ENCODE results near the gene ZBTB12. TPM values are rescaled to one million over a fixed set of nuclear protein-coding genes. Genes with fewer than 3 reads are reported as not detected.

The ZBTB12 gene
- total and polyA plus RNA-seq, 9 of the 15 experiments (the other 6 are each of a cell fraction or from before 2014, with no cell fraction given) = 0.03 to 12.4 (median 5.8) TPM; not detected in 1

GRCh38 chr6:31861919-31862343, 40.0 kb downstream of the ZBTB12 start (continued):
- TF ChIP-seq THAP12 (CRISPR knock-in tag; IDR thresholded peaks at IDR 0.05) = peak; percentile 31; the same call in 1 of the 2 replicates
- TF ChIP-seq FOXK1 (CRISPR knock-in tag; IDR thresholded peaks at IDR 0.05; ENCODE audit: borderline replicate concordance) = 0 out of 2 replicates have a peak, but pooled peaks have one; percentile 3
- TF ChIP-seq ARID3B (CRISPR knock-in tag; IDR thresholded peaks at IDR 0.05; ENCODE audit: borderline replicate concordance) = peak; percentile 59; the same call in 1 of the 2 replicates
- TF ChIP-seq BRCA1 (IDR thresholded peaks at IDR 0.05) = no peak
- TF ChIP-seq BRCA1 (CRISPR knock-in tag; IDR thresholded peaks at IDR 0.05) = no peak
- 0 out of 2 replicates have a peak, but pooled peaks have one; percentile 52 for TF ChIP-seq HBP1 (CRISPR knock-in tag; IDR thresholded peaks at IDR 0.05)
- TF ChIP-seq U2AF2 (optimal IDR thresholded peaks at IDR 0.05; ENCODE audit: low read depth, low read length) = no peak
- TF ChIP-seq PRMT5 (CRISPR knock-in tag; IDR thresholded peaks at IDR 0.05) = peak; percentile 17; the same call in 1 of the 2 replicates
- no peak for TF ChIP-seq CBX3 (IDR thresholded peaks at IDR 0.05; ENCODE audit: borderline replicate concordance in 1 of 2, low read length in 2 of 2)
- no peak for TF ChIP-seq TEAD4 (IDR thresholded peaks at IDR 0.05; ENCODE audit: low read length)
- no peak for TF ChIP-seq TEAD4 (CRISPR knock-in tag; IDR thresholded peaks at IDR 0.05; ENCODE audit: borderline replicate concordance)
- TF ChIP-seq ZNF24 (IDR thresholded peaks at IDR 0.05) = no peak
- no peak for TF ChIP-seq THAP7 (CRISPR knock-in tag; IDR thresholded peaks at IDR 0.05)
- TF ChIP-seq ZNF449 (CRISPR knock-in tag; IDR thresholded peaks at IDR 0.05) = no peak
- TF ChIP-seq ZNF263 (CRISPR knock-in tag; IDR thresholded peaks at IDR 0.05; ENCODE audit: borderline replicate concordance) = 0 out of 2 replicates have a peak, but pooled peaks have one; percentile 48
- no peak for TF ChIP-seq PATZ1 (CRISPR knock-in tag; IDR thresholded peaks at IDR 0.05; ENCODE audit: borderline replicate concordance)
- TF ChIP-seq RAD21 (CRISPR knock-in tag; conservative IDR thresholded peaks at IDR 0.05 in 1 of 2, IDR thresholded peaks at IDR 0.05 in 1 of 2) = 0 out of 4 replicates have a peak, but pooled peaks of 1 of the 2 experiments have one; percentile 3
